ENCODE data around the gene TMEM131. TPM values are rescaled to one million over a fixed set of nuclear protein-coding genes. Genes with fewer than 3 reads are reported as not detected.

TMEM131 gene
- total and polyA plus RNA-seq, 10 of the 15 experiments (the other 5 are each of a cell fraction or from before 2014, with no cell fraction given) = 6.0 to 48.2 (median 23.2) TPM

DNA sequence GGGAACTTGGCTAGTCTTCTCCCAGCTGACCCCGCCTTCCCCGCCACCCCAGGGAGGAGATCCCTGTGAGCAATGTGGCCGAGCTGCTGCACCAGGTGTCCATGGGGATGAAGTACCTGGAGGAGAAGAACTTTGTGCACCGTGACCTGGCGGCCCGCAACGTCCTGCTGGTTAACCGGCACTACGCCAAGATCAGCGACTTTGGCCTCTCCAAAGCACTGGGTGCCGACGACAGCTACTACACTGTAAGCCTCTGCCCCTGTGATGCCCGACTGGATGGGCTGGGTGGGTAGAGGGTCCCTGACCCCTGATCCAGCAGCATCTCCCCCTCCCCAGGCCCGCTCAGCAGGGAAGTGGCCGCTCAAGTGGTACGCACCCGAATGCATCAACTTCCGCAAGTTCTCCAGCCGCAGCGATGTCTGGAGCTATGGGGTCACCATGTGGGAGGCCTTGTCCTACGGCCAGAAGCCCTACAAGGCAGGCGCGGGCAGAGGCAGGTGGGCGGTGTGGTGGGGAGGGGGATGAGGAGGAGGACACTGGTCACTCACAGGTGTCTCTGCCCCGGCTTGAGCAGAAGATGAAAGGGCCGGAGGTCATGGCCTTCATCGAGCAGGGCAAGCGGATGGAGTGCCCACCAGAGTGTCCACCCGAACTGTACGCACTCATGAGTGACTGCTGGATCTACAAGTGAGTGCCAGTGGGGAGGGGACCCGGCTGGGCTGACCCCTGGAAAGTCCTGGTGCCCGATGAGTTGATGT, 258.1 kb downstream of the TMEM131 start (continued):
- TF ChIP-seq, protein P1, sequence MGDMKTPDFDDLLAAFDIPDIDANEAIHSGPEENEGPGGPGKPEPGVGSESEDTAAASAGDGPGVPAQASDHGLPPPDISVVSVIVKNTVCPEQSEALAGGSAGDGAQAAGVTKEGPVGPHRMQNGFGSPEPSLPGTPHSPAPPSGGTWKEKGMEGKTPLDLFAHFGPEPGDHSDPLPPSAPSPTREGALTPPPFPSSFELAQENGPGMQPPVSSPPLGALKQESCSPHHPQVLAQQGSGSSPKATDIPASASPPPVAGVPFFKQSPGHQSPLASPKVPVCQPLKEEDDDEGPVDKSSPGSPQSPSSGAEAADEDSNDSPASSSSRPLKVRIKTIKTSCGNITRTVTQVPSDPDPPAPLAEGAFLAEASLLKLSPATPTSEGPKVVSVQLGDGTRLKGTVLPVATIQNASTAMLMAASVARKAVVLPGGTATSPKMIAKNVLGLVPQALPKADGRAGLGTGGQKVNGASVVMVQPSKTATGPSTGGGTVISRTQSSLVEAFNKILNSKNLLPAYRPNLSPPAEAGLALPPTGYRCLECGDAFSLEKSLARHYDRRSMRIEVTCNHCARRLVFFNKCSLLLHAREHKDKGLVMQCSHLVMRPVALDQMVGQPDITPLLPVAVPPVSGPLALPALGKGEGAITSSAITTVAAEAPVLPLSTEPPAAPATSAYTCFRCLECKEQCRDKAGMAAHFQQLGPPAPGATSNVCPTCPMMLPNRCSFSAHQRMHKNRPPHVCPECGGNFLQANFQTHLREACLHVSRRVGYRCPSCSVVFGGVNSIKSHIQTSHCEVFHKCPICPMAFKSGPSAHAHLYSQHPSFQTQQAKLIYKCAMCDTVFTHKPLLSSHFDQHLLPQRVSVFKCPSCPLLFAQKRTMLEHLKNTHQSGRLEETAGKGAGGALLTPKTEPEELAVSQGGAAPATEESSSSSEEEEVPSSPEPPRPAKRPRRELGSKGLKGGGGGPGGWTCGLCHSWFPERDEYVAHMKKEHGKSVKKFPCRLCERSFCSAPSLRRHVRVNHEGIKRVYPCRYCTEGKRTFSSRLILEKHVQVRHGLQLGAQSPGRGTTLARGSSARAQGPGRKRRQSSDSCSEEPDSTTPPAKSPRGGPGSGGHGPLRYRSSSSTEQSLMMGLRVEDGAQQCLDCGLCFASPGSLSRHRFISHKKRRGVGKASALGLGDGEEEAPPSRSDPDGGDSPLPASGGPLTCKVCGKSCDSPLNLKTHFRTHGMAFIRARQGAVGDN (IDR thresholded peaks at IDR 0.05) = no peak
- TF ChIP-seq SP1 (IDR thresholded peaks at IDR 0.05; ENCODE audit: low read depth, low read length) = no peak
- no peak for TF ChIP-seq SUZ12 (IDR thresholded peaks at IDR 0.05; ENCODE audit: unreplicated experiment)
- no peak for TF ChIP-seq JUNB (IDR thresholded peaks at IDR 0.05)
- TF ChIP-seq BACH1 (IDR thresholded peaks at IDR 0.05; ENCODE audit: borderline replicate concordance) = no peak
- TF ChIP-seq NR2F1 (conservative IDR thresholded peaks at IDR 0.05) = no peak
- TF ChIP-seq, protein P2, sequence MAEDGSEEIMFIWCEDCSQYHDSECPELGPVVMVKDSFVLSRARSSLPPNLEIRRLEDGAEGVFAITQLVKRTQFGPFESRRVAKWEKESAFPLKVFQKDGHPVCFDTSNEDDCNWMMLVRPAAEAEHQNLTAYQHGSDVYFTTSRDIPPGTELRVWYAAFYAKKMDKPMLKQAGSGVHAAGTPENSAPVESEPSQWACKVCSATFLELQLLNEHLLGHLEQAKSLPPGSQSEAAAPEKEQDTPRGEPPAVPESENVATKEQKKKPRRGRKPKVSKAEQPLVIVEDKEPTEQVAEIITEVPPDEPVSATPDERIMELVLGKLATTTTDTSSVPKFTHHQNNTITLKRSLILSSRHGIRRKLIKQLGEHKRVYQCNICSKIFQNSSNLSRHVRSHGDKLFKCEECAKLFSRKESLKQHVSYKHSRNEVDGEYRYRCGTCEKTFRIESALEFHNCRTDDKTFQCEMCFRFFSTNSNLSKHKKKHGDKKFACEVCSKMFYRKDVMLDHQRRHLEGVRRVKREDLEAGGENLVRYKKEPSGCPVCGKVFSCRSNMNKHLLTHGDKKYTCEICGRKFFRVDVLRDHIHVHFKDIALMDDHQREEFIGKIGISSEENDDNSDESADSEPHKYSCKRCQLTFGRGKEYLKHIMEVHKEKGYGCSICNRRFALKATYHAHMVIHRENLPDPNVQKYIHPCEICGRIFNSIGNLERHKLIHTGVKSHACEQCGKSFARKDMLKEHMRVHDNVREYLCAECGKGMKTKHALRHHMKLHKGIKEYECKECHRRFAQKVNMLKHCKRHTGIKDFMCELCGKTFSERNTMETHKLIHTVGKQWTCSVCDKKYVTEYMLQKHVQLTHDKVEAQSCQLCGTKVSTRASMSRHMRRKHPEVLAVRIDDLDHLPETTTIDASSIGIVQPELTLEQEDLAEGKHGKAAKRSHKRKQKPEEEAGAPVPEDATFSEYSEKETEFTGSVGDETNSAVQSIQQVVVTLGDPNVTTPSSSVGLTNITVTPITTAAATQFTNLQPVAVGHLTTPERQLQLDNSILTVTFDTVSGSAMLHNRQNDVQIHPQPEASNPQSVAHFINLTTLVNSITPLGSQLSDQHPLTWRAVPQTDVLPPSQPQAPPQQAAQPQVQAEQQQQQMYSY (CRISPR knock-in tag; IDR thresholded peaks at IDR 0.05) = no peak

Measured in GM12878 (cell line).